ENCODE results near the gene NBEAL2.
"Not testable (repeated sequence)": the region's sequence is repeated elsewhere in the genome, so short reads cannot be mapped to it uniquely, and the experiment has no call there.

The NBEAL2 gene

DNA sequence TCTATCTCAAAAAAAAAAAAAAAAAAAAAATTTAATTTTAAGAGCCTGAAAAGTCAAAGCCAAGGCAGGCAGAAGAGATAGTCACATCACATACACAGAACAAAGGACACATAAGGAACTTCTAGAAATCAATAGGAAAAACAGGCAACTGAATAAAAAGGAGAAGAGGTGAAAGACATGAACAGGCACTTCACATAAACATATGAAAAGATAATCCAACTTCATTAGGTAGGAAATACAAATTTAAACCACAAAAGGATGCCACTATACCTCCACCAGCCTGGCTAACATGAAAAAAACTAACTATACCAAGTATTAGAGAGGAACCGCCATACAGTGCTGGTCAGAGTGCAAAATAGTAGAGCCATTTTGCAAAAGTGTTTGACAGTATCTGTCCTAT is 17.0 kb upstream of the NBEAL2 start:
- DNase-seq (ENCODE audit: low read depth), result no peak

DNA sequence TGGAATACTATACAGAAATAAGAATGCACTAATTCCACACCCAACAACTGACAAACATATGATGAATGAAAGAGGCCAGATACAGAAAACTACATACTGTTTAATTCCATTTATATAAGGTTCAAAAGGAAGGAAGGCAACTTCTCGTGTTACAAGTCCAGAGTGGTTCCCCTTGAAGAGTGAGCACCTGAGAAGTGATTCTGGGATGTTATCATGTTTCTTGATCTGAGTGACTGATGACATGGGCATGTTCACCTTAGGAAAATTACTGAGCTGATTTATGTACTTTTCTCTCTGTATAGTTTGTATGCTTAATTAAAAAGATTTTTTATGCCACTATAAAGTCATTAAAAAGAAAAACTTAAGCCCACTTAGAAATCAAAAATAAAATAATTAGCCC is 16.5 kb upstream of the NBEAL2 start:
- no peak for DNase-seq (ENCODE audit: low read depth)

DNA sequence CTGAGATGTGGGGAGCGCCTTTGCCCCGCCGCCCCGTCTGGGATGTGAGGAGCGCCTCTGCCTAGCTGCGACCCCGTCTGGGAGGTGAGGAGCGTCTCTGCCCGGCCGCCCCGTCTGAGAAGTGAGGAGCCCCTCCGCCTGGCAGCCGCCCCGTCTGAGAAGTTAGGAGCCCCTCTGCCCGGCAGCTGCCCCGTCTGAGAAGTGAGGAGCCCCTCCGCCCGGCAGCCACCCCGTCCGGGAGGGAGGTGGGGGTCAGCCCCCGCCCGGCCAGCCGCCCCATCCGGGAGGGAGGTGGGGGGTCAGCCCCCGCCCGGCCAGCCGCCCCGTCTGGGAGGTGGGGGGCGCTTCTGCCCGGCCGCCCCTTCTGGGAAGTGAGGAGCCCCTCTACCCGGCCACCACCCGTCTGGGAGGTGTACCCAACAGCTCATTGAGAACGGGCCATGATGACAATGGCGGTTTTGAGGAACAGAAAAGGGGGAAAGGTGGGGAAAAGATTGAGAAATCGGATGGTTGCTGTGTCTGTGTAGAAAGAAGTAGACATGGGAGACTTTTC is 15.4 kb upstream of the NBEAL2 start:
- not testable (repeated sequence) for DNase-seq (ENCODE audit: low read depth)

DNA sequence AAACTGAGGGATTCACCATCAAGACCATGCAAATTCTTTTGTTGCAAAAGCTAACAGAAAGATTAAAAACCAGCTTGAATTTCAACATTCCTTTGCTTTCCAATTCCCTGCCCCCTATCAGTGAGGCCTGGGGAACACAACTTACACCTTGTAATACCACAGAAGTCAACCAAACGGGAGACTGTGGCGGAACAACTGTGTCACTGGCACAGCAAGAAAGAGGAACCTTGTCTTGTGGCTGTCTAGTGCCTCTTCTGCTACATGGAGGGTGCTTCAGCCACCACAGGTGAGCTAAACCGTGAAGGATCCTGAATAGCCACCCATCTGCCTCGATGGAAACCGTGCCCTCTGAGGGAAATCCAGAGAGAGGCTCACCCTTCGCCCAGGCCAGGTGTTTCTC is 14.3 kb upstream of the NBEAL2 start:
- no peak for DNase-seq (ENCODE audit: low read depth)

DNA sequence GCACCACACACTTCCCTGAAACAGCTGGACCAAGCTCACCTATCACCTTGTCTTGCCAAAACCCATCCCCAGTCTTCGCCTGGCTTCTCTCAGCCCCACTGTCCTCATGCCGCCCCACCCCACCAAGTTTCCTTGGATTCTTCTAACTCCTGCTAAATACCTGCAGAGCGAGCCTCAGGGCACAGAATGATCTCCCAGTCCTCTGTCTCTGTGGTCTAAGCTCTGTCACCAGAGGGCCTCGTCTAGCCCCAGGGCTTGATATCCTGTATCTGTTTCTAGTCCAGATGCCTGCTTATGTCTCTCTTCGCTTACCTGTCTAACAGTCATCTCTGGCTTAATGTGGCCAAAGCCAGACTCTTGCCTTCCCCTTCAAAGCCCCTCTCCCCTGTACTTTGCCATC is 12.7 kb upstream of the NBEAL2 start:
- no peak for DNase-seq (ENCODE audit: low read depth)

DNA sequence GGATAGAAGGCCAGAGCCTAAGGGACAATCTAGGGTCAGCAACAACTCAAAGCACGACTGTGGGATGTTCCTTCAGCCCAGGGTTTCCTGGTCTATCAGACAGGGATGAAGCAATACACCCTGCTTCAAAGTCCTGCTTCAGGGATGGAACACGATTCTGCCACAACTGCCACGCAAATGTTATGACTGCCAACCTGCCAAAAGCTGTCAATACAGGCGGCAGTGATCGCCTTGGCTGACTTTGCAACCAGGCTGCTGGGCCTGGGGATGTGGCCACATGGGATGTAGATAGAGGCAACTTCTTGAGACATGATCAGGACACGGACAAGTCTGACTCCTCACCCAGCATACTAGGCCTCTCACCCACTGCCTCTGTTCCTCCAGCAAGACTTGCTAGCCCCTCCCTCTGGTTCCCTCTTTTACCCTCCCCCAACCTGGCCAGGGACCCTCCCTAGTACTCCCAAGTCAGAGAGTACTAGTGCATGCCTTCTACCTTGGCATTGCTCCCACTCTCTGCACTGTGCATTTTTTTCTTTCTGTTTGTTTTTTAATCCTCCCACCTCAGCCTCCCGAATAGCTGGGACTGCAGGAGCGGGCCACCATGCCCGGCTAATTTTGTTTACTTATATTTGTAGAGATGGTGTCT is 10.6 kb upstream of the NBEAL2 start:
- no peak for DNase-seq (ENCODE audit: low read depth)

DNA sequence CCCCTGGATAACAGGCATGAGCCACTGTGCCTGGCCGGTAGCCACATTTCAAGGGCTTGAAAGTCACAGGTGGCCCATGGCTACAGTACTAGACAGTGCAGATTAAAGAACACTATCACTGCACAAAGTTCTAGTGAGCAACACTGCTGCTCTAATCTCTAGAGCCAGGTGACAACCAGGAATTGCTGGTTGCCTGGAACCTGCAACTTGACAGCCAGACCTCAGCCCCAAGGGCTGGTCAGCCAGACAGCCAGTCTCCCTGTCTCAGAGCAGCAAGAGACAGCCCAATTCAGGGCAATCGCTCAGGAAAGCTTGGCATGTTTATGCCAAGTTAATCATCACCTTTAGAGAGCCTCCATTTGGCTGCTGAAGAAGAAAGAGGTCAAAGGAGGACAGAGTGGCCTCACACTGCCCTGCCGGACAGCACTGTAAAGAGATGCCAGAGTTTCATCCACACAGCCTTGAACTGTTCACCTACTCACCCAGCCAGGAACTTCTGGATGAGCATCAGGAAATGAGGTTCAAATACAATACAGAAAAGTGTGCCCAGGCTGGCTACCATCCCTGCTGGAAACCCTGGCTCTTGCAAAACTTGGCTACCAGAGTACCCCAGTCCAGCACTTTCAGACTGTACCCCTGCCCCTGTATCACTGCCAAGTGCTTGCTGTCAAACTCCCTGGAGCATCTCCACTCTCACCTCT is 8.9 kb upstream of the NBEAL2 start:
- no peak for DNase-seq (ENCODE audit: low read depth)

DNA sequence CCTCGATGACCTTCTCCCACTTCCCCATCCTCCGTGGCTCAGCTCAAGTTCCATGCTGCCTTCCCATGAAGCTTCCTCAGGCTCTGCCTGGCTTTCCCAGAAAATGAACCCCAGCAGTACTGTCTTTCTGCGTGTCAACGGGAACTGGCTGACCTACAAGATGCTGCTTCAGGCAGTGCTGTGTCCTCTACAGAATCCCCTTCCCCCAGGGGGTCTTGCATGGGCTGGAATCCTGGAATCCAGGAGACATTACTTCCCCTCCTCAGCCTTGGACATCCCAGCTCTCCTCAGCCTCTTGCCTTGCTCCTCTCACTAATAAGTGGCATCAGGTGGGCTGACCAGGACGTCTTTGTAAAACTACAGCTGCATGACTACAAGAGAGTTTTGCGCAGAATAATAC is 8.3 kb upstream of the NBEAL2 start:
- no peak for DNase-seq (ENCODE audit: low read depth)

DNA sequence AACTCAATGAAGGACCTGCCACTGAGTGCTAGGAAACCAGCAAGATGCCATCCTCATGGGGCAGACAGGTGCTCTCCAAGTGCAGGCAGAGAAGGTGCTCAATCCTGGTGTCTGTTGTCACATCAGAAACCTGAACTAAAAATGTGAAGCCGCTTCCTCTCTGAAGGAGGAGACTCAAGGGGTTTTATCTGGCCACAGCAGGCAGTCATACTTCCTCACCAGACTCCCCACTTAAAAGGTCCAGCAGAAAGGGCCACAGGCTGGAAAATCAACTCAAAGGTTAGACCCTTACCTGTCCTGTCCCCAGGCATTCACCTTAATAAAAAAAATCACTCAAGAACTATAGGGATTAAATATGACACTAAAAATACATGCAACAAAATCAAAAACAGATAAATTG is 7.7 kb upstream of the NBEAL2 start:
- DNase-seq (ENCODE audit: low read depth), result no peak

DNA sequence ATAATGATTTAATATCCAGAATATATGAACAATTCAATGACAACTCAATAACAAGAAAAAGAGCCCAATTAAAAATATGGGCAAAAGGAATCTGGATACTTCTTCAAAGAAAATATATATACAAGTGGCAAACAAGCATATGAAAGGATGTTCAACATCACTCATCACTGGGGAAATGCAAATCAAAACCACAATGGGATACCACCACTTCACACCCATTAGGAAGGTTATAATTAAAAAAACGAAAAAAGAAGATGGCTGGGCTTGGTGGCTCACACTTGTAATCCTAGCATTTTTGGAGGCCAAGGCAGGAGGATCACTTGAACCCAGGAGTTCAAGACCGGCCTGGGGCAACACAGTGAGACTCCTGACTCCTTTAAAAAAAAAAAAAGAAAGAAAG is 7.1 kb upstream of the NBEAL2 start:
- DNase-seq (ENCODE audit: low read depth), result no peak

DNA sequence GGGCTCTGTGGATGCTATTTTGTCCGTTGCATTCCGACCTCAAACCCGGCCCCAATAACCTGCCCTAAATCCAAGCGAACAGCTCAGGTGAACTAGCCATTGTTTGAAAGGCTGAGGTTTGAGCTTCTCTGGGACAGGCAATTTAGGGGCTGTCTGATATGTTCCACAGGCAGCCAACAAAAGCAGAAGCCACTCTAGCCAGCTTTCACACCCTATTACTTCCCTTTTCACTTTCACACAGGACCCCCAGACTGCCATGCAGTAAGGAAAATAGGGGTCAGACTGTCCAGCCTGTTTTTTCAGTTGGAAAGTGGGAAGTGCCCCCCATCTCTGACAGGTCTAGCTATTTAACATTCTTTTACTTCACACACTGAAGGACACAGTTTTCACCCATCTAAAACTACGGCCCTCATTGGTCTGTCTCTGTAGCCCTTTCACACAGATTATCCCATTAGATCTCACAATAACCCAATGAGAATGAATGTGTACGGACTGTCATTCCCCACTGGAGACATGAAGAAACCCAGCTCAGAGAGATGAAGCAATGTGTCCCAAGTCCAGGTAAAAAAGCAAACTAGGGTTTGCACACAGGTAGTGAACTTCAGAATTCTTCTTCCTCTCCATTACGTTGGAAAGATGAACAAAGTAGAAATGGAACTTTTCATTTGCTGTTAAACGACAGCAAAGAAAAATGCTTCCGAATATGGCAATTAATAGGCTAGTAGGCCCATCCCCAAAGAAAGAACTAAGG is 4.9 kb upstream of the NBEAL2 start:
- no peak for DNase-seq (ENCODE audit: low read depth)

DNA sequence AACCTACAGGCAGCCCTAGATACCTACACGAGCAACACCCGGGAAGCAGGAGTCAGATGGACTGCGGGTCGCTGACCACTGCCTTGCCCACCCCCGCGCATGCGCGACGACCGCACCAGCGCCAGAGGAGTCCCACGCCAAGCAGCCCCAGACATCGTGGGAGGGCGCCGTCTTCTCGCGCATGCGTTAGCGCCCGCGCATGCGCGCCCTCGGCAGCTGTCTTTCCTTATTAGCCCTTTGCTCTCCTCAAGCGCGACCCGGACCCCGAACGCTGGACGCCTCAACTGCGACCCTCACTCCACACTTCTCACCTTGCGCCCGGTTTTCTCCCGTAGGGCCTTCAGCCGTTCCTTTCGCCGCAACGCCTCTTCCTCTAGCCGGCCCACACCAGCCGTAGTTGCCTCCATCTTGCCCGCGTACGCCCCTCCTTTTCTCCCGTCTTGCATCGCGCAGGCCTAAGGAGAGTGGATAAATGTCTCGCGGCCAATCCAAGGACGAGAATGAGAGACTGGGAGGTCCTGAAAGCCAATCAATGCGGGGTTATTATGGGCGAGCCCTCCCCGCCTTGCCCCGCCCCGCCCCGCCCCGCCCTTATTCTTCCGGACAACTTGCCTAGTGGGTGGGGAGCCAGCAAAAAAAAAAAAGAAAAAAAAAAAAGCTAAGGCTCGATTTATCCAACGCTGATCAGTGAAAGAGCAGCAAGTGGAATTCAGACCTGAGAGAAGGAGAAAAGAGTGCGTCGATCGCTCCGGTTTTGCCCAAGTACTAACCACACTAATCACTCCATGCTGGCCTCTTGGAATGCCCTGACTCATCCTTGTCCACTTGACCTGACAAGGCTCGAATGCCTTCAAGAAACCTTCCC is 2.9 kb upstream of the NBEAL2 start, which contains the start of gene CCDC12:
TSS of gene CCDC12 (minus strand) at position 420 of the 865 bp plus-strand sequence. CDS start at position 407, 13 bp downstream.
- peak; percentile 85 for DNase-seq (ENCODE audit: low read depth)

DNA sequence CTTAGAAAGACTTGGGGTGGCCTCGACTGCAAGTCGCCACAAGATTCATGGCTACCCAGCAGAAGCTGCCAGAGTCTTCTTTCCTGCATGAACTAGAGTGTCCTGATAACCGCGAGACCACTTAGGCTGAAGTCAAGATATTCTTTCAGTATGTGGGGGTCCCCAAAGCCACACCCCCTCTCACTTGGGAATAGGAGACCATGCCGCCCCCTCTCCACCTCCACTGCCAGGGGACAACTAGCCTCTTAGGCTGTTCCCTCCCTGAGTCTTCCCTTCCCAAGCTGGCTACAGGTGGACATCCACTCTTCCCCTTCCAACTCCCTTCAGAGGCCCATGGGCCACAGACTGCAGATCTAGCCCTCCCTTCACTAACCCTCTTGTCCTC is 1.7 kb upstream of the NBEAL2 start:
- no peak for DNase-seq (ENCODE audit: low read depth)

DNA sequence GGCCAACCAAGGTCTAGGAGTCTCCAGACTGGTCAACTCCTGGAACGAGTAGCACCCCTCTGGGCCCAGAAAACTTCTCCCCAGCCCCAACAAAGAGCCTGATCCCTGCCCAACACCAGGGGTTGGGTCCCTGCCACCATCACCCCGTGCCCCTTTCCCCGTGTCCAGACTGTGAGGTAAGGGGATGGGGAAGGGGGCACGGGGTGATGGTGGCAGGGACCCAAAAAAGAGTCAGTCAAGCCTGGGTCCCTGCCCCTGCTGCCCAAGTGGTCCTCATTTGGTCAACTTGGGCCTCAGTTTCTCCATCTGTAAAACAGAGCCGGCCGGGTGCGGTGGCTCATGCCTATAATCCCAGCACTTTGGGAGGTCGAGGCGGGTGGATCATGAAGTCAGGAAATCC is 1.1 kb upstream of the NBEAL2 start:
- no peak for DNase-seq (ENCODE audit: low read depth)

DNA sequence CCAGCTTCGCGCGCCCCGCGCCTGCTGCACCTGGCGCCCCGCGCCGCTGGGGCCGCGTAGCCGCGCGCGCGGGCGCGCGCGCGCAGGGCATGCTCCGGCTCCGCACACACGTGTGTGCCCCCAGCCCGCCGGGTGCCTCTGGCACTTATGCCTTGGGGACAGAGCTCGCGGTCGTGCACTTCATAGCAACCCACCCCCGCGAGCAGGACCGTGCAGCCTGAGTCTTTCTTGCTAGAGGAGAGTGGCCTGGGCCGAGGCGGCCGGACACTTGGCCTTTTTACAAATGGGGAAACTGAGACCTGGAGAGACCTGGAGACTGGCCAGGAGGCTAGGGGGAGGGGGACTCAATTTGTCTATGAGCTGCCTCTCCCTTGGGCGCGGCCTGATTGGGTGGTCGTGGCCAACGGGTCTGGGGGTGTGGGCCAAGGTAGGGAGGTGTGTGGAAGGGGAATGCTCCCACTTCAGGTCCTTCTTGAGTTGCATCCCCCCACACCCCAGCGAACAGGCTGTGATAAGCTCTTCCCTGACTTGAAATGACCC is 562 bp downstream of the NBEAL2 start:
- no peak for DNase-seq (ENCODE audit: low read depth)

DNA sequence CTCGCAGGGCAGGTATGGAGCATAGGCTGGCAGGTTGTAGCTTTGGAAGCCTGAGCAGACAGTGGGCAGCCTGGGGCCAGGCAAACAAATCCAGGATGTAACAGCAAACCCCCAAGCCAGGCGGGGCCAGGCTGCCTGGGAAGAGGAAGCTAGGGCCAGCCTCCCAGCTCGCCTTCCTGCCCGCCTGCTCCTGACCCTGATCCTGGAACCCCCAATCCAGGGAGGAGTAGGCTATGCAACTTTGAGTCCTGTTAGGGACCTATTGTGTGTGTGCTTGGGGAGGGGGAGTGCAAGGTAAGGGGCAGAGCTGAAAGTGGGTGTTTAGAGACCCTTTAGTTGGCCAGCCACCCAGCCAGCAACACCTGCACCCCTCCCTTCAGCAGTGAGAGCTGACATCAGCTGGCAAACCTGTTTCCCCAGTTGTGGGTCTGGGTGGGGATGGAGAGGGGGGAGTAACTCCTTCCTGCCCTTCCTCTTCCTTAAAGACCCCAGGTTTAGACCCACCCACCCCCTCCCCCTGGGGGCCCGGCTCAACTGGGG is 2.5 kb downstream of the NBEAL2 start:
- no peak for DNase-seq (ENCODE audit: low read depth)

DNA sequence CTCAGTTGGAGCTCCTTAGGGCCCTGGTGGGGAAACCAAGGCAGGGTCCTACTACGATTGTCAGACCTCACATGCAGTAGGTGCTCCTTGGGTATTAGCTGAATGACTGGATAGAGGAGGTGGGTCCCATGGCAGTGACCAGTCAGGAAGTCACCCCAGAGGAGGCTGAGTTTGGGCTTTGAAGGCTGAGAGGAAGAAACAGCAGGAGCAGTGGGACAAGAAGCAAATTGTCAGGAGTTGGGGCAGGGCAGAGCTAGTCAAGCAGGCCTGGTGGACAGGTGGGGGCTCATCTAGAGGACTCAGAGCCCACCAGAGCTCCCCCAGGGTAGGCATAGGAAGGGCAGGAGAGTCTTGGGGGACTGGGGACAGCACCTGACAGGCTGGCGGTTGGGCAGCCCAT is 3.1 kb downstream of the NBEAL2 start:
- no peak for DNase-seq (ENCODE audit: low read depth)

DNA sequence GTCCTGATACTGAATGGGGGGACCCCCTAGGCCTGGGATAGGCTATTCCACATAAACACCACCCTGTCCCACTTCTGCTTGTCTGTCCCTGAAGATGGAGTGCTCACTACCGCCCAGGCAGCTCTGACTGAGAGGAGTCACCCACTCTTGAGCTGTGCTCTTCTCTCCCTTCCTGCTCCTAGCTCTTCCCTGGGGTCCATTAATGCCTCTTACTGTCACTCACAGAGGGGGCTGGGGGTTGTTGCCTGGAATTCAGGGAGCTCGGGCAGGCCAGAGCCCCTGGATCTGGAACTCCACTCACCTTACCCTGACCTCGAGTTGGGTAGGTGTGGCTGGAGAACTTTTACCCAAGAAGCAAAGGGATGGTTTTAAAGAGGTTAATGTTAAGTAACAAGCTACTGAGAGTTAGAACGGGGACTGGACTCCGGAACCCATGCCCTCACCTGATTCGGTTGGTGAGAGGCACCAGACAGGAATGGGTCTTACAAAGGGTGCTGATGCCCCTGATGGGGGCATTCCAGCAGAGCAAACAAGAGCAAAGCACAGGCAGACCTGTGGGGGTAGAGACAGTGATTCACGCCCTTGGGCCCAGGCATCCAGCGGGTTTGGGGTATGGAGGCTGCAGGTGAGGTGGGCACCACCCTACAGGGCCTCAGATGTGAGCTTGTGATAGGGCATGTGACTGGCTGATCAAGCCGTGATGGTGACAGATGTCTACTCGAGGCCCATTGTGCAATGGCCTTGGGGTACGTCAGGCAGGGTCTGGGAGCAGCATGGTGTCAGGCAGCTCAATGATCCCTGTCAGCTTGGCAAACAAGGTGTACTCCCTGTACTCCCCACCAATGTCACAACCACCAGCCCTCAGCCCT is 5.4 kb downstream of the NBEAL2 start:
- DNase-seq (ENCODE audit: low read depth), result no peak

DNA sequence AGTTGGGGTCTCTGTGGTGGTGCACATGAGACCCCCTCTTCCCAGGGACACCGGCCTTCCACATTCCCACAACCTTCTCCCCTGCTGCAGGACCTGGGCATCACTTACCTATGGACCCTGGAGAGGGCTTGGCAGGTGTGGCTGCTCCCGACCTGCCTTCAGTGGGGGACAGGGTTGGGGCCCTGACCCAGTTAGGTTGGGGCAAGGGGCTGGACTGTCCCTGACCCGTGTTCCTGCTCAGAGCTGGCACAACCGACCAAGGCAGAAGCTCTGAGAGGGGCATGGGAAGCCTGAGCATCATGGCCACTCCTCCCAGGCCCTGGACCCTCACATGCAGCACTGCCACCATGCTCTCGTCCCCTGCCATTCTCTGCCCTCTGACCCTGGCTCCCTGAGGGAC is 6.1 kb downstream of the NBEAL2 start:
- no peak for DNase-seq (ENCODE audit: low read depth)

DNA sequence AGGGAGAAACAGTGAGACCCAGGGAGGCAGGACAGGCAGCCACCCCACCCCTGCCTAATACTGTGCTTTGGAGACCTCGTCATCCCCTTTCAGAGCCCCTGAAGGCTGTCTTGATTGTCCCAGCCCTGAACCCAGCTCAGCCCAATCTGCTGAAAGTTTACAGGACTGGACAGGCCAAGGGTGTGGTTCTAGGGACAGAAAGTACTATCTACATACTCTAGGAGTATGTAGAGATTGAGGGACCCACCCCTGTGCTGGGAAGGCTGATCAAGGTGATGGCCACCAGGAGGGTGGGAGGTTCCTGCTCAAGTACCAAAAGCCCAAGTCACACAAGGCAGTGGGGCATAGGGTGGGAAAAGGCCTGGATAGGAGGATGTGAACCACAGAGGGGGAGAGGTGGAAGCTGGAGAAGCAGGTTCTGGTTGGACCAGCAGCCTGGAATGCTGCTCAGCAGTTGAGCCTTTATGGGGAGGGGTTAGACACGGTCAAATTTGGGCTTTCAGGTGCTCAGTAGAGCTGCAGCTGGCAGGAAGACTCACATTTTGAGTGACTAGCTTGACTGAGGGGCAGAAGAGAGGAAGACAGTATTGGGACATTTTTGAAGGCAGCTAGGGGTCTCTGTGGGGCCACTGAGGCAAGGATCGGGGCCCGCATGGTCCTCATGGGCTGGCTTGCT is 6.7 kb downstream of the NBEAL2 start:
- no peak for DNase-seq (ENCODE audit: low read depth)

All from activated T-cell treated with anti-CD3 and anti-CD28 coated beads for 48 hours (primary cell).